Lower lobe of right lung (tissue), 2 donors: ENCODE measurements around the gene DAAM1. TPM values are rescaled to one million over a fixed set of nuclear protein-coding genes. Genes with fewer than 3 reads are reported as not detected.
A peak's percentile ranks its signal among the peaks of the same experiment; 100 is the strongest.

Experiments
- ATAC-seq, 2 donors: fragments of 200-7000 bp; cut with Tn5 transposase; one replicate each; pipeline ENCODE4 v1.9.1; 2020 to 2022; ENCODE audit warnings: mild to moderate bottlenecking in 2 of 2, moderate library complexity in 2 of 2
- DNase-seq: peaks from one replicate; pipeline ENCODE4 v3.0.0-alpha.2; 2020
- H3K27ac ChIP-seq: fragments of 200-600 bp; one replicate; pipeline ENCODE4 v1.8.0; 2022
- H3K27me3 ChIP-seq: fragments of 200-600 bp; one replicate; pipeline ENCODE4 v1.8.0; 2022; ENCODE audit warnings: low read depth
- H3K36me3 ChIP-seq: fragments of 200-600 bp; one replicate; pipeline ENCODE4 v1.8.0; 2022; ENCODE audit warnings: mild to moderate bottlenecking
- H3K4me1 ChIP-seq: fragments of 200-600 bp; one replicate; pipeline ENCODE4 v1.8.0; 2022
- H3K4me3 ChIP-seq: fragments of 200-600 bp; one replicate; pipeline ENCODE4 v1.8.0; 2022; ENCODE audit warnings: mild to moderate bottlenecking
- H3K9me3 ChIP-seq: fragments of 200-600 bp; one replicate; pipeline ENCODE4 v1.8.0; 2022
- CTCF ChIP-seq: fragments of 200-600 bp; IDR thresholded peaks from one replicate; pipeline ENCODE4 v1.8.0; 2022; ENCODE audit warnings: antibody characterized with exemption, mild to moderate bottlenecking
- intact Hi-C: fragments of 100-400 bp; cut with DNase I; formaldehyde crosslinking; loops from one replicate; pipeline ENCODE4 v1.11.0; 2022
- total RNA-seq: library from RNA; stranded (reverse); fragmentation: NEBNext Ultra II Directional; extraction: Animal tissue kit (Norgen Biotek cat#: 25700); gene quantifications from one replicate; pipeline ENCODE4 v1.2.1, GENCODE V29; 2021
- donor health status: DM: no; HTN: yes; CAD: no; lungs with severe emphysema.

DAAM1 gene
- total RNA-seq, 1 donor from 2014 or later, result 46.7 TPM

GRCh38 chr14:59254146-59254910, 65.9 kb downstream of the DAAM1 start:
- no peaks in the 10 kb centered on the region for H3K9me3 ChIP-seq
- peak overlapping the region; percentile 86 for H3K27ac ChIP-seq
- H3K4me1 ChIP-seq, result peaks cover 51% of the 10 kb centered on the region
- no peak for TF ChIP-seq CTCF
- H3K36me3 ChIP-seq, result no peaks in the 10 kb centered on the region
- DNase-seq, result peak; percentile 65
- no peak overlapping the region for H3K4me3 ChIP-seq
- peak; percentile 91 to 93 for ATAC-seq
- H3K27me3 ChIP-seq, result no peaks in the 10 kb centered on the region
- intact Hi-C loops, result no loop called here

- Histone ChIP-seq H3K27me3 (no peaks in the 10 kb centered on the region), H3K9me3 (no peaks in the 10 kb centered on the region), H3K27ac (peak overlapping the region; percentile 86), H3K36me3 (no peaks in the 10 kb centered on the region), H3K4me3 (no peak overlapping the region), H3K4me1 (peaks cover 47% of the 10 kb centered on the region)
- intact Hi-C loops, result no loop called here
- no peak for DNase-seq
- TF ChIP-seq CTCF, result no peak
- peak; percentile 68 to 72 for ATAC-seq
Observed at GRCh38 chr14:59254911-59255545, 66.6 kb downstream of the DAAM1 start.

- peak overlapping the region; percentile 86 for H3K27ac ChIP-seq
- ATAC-seq (no peak), DNase-seq (no peak)
- H3K36me3 ChIP-seq, result no peaks in the 10 kb centered on the region
- intact Hi-C loops, result no loop called here
- H3K9me3 ChIP-seq, result no peaks in the 10 kb centered on the region
- H3K4me1 ChIP-seq, result peaks cover 54% of the 10 kb centered on the region
- TF ChIP-seq CTCF, result no peak
- no peak overlapping the region for H3K4me3 ChIP-seq
- no peaks in the 10 kb centered on the region for H3K27me3 ChIP-seq
Observed at GRCh38 chr14:59256331-59256730, 67.9 kb downstream of the DAAM1 start.

- H3K27me3 ChIP-seq, result no peaks in the 10 kb centered on the region
- no peak for ATAC-seq
- H3K27ac ChIP-seq, result no peak overlapping the region
- no peaks in the 10 kb centered on the region for H3K9me3 ChIP-seq
- DNase-seq, result no peak
- intact Hi-C loops, result no loop called here
- H3K4me1 ChIP-seq, result peaks cover 20% of the 10 kb centered on the region
- TF ChIP-seq CTCF, result no peak
- H3K4me3 ChIP-seq, result no peak overlapping the region
- peaks cover 21% of the 10 kb centered on the region for H3K36me3 ChIP-seq
Observed at GRCh38 chr14:59261334-59261733, 72.9 kb downstream of the DAAM1 start.

- peak; percentile 37 for TF ChIP-seq CTCF
- Histone ChIP-seq H3K36me3 (peaks cover 28% of the 10 kb centered on the region), H3K4me3 (no peak overlapping the region), H3K27me3 (no peaks in the 10 kb centered on the region), H3K4me1 (peaks cover 13% of the 10 kb centered on the region), H3K27ac (peak overlapping the region; percentile 0), H3K9me3 (no peaks in the 10 kb centered on the region)
- DNase-seq (no peak), ATAC-seq (peak; percentile 61 to 62)
- intact Hi-C loops, result no loop called here
Observed at GRCh38 chr14:59262717-59263454, 74.4 kb downstream of the DAAM1 start.
